IPS-20b (cell line): ENCODE data around the gene BABAM2.

Source experiments
- H3K27ac ChIP-seq: one replicate; pipeline ENCODE4 v1.5.1; 2013; ENCODE audit warnings: low read length
- H3K27me3 ChIP-seq: 2 replicates; pipeline ENCODE4 v1.6.1; 2013; ENCODE audit warnings: mild to moderate bottlenecking, low read length, inconsistent platforms; ENCODE audit not compliant: insufficient read depth
- H3K36me3 ChIP-seq: 2 replicates; pipeline ENCODE4 v1.6.1; 2013; ENCODE audit warnings: low read depth, mild to moderate bottlenecking, inconsistent platforms, low read length, moderate library complexity; ENCODE audit not compliant: insufficient read depth
- H3K4me1 ChIP-seq: 2 replicates; pipeline ENCODE4 v1.6.1; 2013; ENCODE audit warnings: mild to moderate bottlenecking, control low read depth, inconsistent platforms, low read length, moderate library complexity; ENCODE audit not compliant: insufficient read depth
- H3K4me3 ChIP-seq: 2 replicates; pipeline ENCODE4 v1.5.1; 2013; ENCODE audit warnings: mild to moderate bottlenecking, low read length, inconsistent platforms
- H3K9ac ChIP-seq: 2 replicates; pipeline ENCODE4 v1.6.1; 2013; ENCODE audit warnings: low read depth, mild to moderate bottlenecking, inconsistent platforms, low read length, moderate library complexity
- H3K9me3 ChIP-seq: 2 replicates; pipeline ENCODE4 v1.6.1; 2013; ENCODE audit warnings: mild to moderate bottlenecking, low read depth, low read length, inconsistent platforms; ENCODE audit not compliant: insufficient read depth

The BABAM2 gene

DNA sequence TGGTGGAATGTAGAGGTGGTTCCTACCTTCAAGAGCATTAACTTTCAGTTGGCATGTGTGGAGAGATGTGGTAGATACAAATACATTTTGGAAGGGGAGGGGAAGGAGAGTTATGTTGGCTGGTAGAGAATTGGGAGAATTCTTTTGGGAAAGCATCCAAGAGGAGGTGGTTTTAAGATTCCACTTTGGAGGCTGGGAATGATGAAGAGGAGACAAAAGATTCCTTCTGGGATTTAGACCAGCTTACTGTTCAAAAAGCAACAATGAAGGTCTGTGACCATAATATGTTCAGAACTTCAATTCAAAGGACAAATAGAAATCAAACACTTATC lies 381.4 kb downstream of the BABAM2 start:
- Histone ChIP-seq H3K4me1 (peaks cover 14% of the 10 kb centered on the region), H3K9ac (no peak overlapping the region), H3K36me3 (no peaks in the 10 kb centered on the region), H3K4me3 (no peak overlapping the region), H3K27me3 (no peaks in the 10 kb centered on the region), H3K27ac (no peak overlapping the region), H3K9me3 (no peaks in the 10 kb centered on the region)

DNA sequence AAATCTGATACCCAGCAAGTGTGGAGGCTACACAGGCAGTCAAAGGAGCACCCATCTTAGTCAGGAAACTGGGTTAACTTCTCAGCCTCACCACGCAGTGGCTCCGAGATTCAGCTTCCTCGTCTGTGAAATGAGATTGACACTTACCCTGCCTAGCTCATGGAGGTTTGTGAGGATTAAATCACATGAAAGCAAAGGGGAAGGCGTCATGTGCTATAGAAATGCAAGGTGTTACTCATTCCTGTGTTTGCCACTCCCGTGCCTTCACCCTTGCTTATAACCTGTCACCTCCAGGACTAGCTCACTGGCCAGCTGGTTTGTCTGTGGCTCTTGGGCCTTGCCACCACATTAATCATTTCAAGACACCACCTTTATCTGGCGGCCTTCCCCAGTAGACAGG lies 383.2 kb downstream of the BABAM2 start:
- no peaks in the 10 kb centered on the region for H3K9me3 ChIP-seq
- peaks cover 12% of the 10 kb centered on the region for H3K4me1 ChIP-seq
- no peak overlapping the region for H3K9ac ChIP-seq
- H3K36me3 ChIP-seq, result no peaks in the 10 kb centered on the region
- H3K4me3 ChIP-seq, result no peak overlapping the region
- no peaks in the 10 kb centered on the region for H3K27me3 ChIP-seq
- no peak overlapping the region for H3K27ac ChIP-seq

DNA sequence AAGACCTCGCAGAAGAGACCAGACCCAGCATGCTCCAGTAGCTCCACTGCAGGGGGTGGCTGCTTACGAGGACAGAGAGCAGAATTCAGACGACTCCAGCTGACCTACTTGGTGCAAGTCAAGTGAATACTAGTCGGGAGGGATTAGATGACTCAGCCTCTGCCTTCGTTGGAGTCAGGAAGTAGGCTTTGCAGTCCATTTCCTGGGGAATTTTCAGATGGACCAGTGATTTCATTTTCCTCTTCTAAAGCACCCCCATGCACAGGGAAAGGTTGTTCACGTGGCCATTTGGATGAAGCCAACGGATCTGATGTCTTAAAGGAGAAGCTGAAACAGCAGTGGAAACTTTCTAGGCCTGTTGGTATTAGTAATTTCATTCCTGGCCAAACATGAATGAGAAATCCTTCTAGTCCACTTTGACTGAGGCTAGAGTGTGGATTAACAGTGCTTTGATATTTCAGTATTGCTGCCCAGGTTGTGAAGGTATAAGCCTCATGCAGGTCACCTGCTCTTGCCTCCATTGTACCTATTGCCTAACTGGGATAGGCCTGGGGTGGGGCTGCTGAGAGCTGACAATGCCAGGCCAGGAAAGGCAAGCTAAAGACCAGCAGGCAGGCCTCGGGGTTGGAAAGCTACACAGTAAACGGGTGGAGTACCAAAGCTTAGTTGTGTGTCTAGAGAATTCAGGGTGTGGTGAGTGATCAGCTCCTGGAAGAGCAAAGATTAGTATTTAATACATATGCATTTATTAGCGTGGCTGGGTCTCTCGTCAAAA lies 384.6 kb downstream of the BABAM2 start:
- Histone ChIP-seq H3K27me3 (no peaks in the 10 kb centered on the region), H3K9ac (no peak overlapping the region), H3K4me1 (peaks cover 8% of the 10 kb centered on the region), H3K27ac (no peak overlapping the region), H3K9me3 (no peaks in the 10 kb centered on the region), H3K4me3 (no peak overlapping the region), H3K36me3 (no peaks in the 10 kb centered on the region)

DNA sequence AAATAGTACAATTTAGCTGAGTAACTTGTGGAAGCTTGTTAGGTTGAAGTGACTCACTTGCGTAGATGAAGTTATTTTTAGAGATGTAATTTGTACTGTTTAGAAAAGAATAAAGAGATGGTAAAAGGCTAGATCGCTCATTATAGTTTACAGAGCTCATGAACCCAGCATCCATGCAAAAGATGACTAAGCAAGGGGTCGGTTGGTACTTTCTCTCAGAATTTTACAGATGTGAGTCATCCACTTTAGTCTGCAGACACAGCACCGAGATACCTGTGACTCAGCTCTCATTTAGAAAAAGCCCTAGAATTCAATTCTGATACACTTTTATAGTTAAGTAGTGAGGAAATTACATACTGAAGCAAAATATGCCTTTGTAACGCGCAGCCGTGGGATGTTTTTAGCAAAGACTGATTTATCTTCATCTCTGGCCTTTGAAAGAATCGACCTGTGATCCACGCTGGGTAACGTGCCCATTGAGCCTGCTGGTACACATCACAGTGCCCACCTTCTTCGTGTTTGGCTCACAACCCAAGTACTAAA lies 385.6 kb downstream of the BABAM2 start:
- Histone ChIP-seq H3K27me3 (no peaks in the 10 kb centered on the region), H3K27ac (no peak overlapping the region), H3K36me3 (no peaks in the 10 kb centered on the region), H3K4me3 (no peak overlapping the region), H3K4me1 (peaks cover 8% of the 10 kb centered on the region), H3K9me3 (no peaks in the 10 kb centered on the region), H3K9ac (no peak overlapping the region)

DNA sequence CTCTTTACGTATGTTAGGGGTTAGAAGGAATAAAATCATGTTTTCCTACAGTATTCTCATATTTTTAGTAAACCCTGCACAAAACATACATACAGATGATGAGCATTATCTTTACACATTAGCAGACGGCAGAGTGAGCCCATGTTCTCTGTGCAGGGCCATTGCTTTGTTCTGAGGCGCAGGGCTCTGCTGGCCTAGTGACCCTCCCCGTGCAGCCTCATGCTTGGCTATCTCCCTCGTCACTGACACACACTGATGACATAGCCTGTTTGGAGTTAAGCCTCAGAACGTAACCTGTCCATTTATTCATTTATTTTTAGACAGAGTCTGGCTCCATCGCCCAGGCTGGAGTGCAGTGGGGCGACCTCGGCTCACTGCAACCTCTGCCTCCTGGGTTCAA lies 386.3 kb downstream of the BABAM2 start:
- Histone ChIP-seq H3K9ac (no peak overlapping the region), H3K4me3 (no peak overlapping the region), H3K27me3 (no peaks in the 10 kb centered on the region), H3K9me3 (no peaks in the 10 kb centered on the region), H3K27ac (no peak overlapping the region), H3K4me1 (peaks cover 8% of the 10 kb centered on the region), H3K36me3 (no peaks in the 10 kb centered on the region)

DNA sequence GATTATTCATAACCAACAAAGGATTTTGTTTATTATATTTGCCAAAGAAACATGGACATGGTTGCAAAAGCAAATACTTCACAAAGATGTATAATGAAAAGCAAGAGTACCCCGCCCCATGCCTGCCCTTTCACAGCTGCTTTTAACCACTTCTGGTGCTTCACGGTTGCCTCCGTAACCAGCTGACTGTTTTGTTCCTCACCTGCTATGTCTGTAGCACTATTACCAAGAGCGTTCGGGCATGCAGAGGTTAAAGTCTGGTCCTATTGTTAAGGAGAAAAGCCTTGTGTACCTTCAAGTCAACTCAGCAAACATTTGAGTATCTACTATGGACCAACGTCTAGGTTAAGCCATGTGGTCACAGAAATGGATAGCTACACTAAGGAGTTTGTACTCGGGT lies 386.9 kb downstream of the BABAM2 start:
- Histone ChIP-seq H3K27me3 (no peaks in the 10 kb centered on the region), H3K4me1 (peaks cover 8% of the 10 kb centered on the region), H3K9me3 (no peaks in the 10 kb centered on the region), H3K27ac (no peak overlapping the region), H3K36me3 (no peaks in the 10 kb centered on the region), H3K9ac (no peak overlapping the region), H3K4me3 (no peak overlapping the region)

DNA sequence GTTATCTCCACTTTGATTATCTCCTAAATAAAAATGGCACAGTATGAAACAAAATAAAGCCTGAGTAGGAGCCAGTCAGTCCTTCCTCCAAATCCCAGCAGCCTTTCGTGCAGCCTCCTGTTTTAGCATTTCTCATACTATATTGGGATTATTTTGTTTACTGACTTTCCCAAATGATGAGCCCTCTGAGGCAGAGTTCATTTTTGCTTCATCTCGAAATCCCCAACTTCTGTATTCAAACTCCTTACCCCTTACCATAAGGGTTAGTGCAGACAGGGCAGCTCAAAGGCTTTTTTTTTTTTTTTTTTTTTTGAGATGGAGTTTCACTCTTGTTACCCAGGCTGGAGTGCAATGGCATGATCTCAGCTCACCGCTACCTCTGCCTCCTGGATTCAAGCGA lies 388.8 kb downstream of the BABAM2 start:
- Histone ChIP-seq H3K36me3 (no peaks in the 10 kb centered on the region), H3K4me3 (no peak overlapping the region), H3K9ac (no peak overlapping the region), H3K4me1 (peaks cover 8% of the 10 kb centered on the region), H3K27ac (no peak overlapping the region), H3K27me3 (no peaks in the 10 kb centered on the region), H3K9me3 (no peaks in the 10 kb centered on the region)

DNA sequence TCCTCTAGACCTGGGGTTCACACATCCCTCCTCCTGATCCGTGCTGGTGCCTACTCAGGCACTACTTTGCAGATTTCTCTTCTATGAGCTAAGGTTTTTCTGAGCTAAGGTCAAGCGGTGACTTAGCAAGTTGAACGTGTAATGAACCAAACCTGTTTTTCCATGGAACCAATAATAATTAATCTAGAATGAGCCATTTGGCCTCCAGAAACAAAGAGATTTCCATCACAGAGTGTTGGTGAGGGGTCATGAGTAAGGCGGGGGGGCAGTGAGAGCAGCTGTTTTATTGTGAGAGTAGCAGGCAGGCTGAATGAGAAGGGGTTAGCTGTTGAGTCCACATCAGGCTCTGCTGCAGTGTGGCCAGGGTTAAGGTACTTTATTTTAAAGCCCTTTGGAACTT lies 390.1 kb downstream of the BABAM2 start:
- H3K27me3 ChIP-seq, result no peaks in the 10 kb centered on the region
- no peaks in the 10 kb centered on the region for H3K4me1 ChIP-seq
- H3K9ac ChIP-seq, result no peak overlapping the region
- no peak overlapping the region for H3K4me3 ChIP-seq
- H3K9me3 ChIP-seq, result no peaks in the 10 kb centered on the region
- no peaks in the 10 kb centered on the region for H3K36me3 ChIP-seq
- H3K27ac ChIP-seq, result no peak overlapping the region

DNA sequence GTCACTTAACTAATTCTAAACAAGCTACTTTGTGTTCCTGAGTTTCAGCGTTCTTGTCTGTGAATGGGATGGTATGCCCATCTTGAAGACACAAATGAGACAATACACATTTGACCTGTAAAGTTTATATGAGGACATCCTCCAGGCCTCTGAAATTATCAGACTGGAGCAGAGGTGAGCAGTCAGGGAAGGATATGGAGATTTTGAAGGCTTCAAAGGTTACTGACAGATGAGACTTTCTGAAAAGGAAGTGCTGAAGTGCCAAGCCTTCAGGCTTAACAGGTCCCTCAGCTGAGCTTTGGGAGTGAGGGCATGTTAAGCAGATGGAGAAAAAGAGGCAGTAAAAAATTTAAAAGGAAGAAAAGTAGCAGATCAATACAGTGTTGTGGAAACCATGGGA lies 391.2 kb downstream of the BABAM2 start:
- Histone ChIP-seq H3K4me1 (no peaks in the 10 kb centered on the region), H3K27me3 (no peaks in the 10 kb centered on the region)

DNA sequence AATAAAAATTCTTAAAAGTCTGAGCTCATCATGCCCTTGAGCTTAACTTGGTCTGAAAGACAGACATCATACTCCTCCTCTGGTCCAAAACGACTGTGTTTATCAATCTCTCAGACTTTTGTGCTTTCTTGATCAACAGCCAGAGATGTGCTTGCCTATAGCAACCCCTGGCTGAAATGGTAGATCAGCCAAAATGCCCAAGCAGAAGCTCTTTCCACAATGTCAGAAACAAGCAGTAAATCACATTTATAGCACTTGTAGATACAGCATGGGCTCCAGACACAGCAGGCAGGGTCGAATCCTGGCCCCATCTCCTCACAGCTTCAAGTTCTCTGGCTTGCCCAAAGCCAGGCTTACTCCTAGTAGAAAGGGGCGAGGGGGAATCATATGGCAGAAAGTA lies 391.7 kb downstream of the BABAM2 start:
- no peaks in the 10 kb centered on the region for H3K4me1 ChIP-seq
- H3K9me3 ChIP-seq, result no peaks in the 10 kb centered on the region
- H3K36me3 ChIP-seq, result no peaks in the 10 kb centered on the region
- no peak overlapping the region for H3K4me3 ChIP-seq
- no peak overlapping the region for H3K27ac ChIP-seq
- no peak overlapping the region for H3K9ac ChIP-seq
- H3K27me3 ChIP-seq, result no peaks in the 10 kb centered on the region

More for the DNA sequence above, 391.2 kb downstream of the BABAM2 start:
- Histone ChIP-seq H3K27ac (no peak overlapping the region), H3K4me3 (no peak overlapping the region), H3K9me3 (no peaks in the 10 kb centered on the region), H3K36me3 (no peaks in the 10 kb centered on the region), H3K9ac (no peak overlapping the region)

DNA sequence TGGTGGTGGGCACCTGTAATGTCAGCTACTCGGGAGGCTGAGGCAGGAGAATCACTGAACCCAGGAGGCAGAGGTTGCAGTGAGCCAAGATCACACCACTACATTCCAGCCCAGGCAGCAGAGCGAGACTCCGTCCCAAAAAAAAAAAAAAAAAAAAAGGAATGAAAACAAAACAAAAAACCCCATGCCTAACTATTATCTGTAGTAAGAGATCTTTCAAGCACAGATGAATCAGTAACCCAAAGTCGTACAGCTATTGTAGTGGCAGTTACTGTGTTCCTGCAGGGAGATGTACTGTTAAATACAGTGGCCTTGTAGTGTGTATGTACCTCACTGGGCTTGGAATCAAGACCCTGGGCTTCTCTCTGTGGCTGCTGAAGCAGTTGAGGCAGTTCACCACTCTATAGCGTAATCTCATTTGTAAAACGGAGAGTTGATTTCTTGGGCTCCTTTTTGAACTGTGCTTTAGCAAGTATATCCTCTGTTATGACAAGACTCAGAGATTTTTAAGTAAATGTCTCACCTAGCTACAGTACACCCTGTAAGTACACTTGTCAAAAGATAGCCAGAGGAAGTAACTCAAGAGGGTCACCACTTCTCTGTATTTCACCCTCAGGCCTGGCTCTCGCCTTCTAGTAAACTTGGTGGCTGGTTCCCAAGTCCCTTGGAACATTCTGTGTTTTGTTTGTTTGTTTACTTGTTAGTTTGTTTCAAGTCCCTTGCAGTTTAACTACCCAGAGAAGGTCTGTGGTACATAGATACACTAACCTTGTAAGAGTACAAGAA lies 392.5 kb downstream of the BABAM2 start:
- no peak overlapping the region for H3K27ac ChIP-seq
- H3K27me3 ChIP-seq, result no peaks in the 10 kb centered on the region
- H3K9me3 ChIP-seq, result no peaks in the 10 kb centered on the region
- no peak overlapping the region for H3K9ac ChIP-seq
- H3K4me3 ChIP-seq, result no peak overlapping the region
- no peaks in the 10 kb centered on the region for H3K4me1 ChIP-seq
- H3K36me3 ChIP-seq, result no peaks in the 10 kb centered on the region

DNA sequence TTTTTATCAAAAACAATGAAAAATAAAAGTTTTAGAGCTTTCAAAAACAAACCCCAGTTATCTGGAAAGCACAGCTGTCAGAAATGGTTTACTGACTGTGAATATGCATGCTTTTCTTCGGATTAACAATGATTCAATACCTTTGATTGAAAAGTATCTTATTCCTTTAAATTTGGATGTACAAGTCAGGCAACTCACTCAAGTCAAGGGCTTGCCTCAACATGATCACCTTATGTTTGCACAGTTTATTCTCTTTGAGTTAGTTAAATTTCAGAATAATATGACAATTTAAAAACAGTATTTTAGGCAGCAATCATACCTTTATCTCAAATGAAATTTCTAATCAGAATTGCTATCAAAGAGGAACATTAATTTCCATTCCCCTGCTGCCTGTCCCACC lies 393.3 kb downstream of the BABAM2 start:
- Histone ChIP-seq H3K36me3 (no peaks in the 10 kb centered on the region), H3K9me3 (no peaks in the 10 kb centered on the region), H3K4me3 (no peak overlapping the region), H3K4me1 (no peaks in the 10 kb centered on the region), H3K9ac (no peak overlapping the region), H3K27ac (no peak overlapping the region), H3K27me3 (no peaks in the 10 kb centered on the region)
